GM12878 (cell line): Measurements from ENCODE around the gene NR2F1-AS1. TPM values are rescaled to one million over a fixed set of nuclear protein-coding genes. Genes with fewer than 3 reads are reported as not detected.

Experiments used
- ATF7 ChIP-seq: fragments of 450-650 bp; IDR thresholded peaks from 2 replicates; pipeline ENCODE4 v1.6.1; 2016; ENCODE audit warnings: low read depth, mild to moderate bottlenecking
- CBFB ChIP-seq: IDR thresholded peaks from 2 replicates; pipeline ENCODE4 v1.6.1; 2016; ENCODE audit warnings: antibody characterized with exemption, low read depth
- MEF2B ChIP-seq: fragments of 450-650 bp; IDR thresholded peaks from 2 replicates; pipeline ENCODE4 v1.6.1; 2018; ENCODE audit warnings: mild to moderate bottlenecking, moderate library complexity; ENCODE audit not compliant: partially characterized antibody, poor library complexity, severe bottlenecking
- MLLT1 ChIP-seq: fragments of 450-650 bp; IDR thresholded peaks from 2 replicates; pipeline ENCODE4 v1.6.1; 2016; ENCODE audit warnings: mild to moderate bottlenecking
- POLR2AphosphoS5 ChIP-seq: IDR thresholded peaks from 2 replicates; pipeline ENCODE4 v1.6.1; 2011; ENCODE audit warnings: mild to moderate bottlenecking, low read length, inconsistent platforms
- RB1 ChIP-seq: fragments of 450-650 bp; formaldehyde crosslinking; IDR thresholded peaks from 2 replicates; pipeline ENCODE4 v1.6.1; 2017; ENCODE audit warnings: mild to moderate bottlenecking, borderline replicate concordance
- RCOR1 ChIP-seq: conservative IDR thresholded peaks from 2 replicates; pipeline ENCODE4 v1.6.1; 2012; ENCODE audit warnings: low read depth, low read length, improper control_type of control experiment
- RELB ChIP-seq: fragments of 450-650 bp; IDR thresholded peaks from 2 replicates; pipeline ENCODE4 v1.6.1; 2017; ENCODE audit warnings: low read depth, mild to moderate bottlenecking, moderate library complexity
- polyA plus RNA-seq, 11 experiments: library from polyadenylated mRNA; depleted of rRNA in 4 of 11; unstranded in 6 of 11; stranded (reverse) in 5 of 11; fragments of >200 nt; fragmentation: Nextera tagmentation in 4 of 11; fragmentation: Illumina TruSeq in 1 of 11; extraction: Ambion mirVana in 4 of 11; extraction: Trizol in 1 of 11; gene quantifications; 1 replicate in 1 of 11; 2 replicates in 10 of 11; pipeline versions ENCODE4 v1.2.1 to v1.2.3, GENCODE V29; 2011 to 2016; ENCODE audit warnings: inconsistent platforms in 2 of 11, missing spikeins in 2 of 11, low read depth in 1 of 11
- total RNA-seq, 4 experiments: library from RNA; depleted of rRNA in 3 of 4; stranded (reverse); fragments of >200 nt in 3 of 4; fragmentation: Illumina TruSeq in 1 of 4; extraction: Trizol in 1 of 4; gene quantifications; 2 replicates each; pipeline versions ENCODE4 v1.2.1 to v1.2.3, GENCODE V29; 2013 to 2021
- TF ChIP-seq, protein P1 (sequence below): fragments of 450-650 bp; IDR thresholded peaks from 2 replicates; pipeline ENCODE4 v1.6.1; 2017; ENCODE audit warnings: mild to moderate bottlenecking

The NR2F1-AS1 gene
- total and polyA plus RNA-seq, 10 of the 15 experiments (the other 5 are each of a cell fraction or from before 2014, with no cell fraction given), result 0.11 to 0.85 (median 0.27) TPM

- TF ChIP-seq RELB (peak; percentile 70), RB1 (0 out of 2 replicates have a peak, but pooled peaks have one; percentile 43), MEF2B (no peak), RCOR1 (no peak), POLR2AphosphoS5 (no peak), CBFB (no peak), MLLT1 (peak; percentile 21; the same call in 1 of the 2 replicates), ATF7 (no peak)
- TF ChIP-seq, protein P1, sequence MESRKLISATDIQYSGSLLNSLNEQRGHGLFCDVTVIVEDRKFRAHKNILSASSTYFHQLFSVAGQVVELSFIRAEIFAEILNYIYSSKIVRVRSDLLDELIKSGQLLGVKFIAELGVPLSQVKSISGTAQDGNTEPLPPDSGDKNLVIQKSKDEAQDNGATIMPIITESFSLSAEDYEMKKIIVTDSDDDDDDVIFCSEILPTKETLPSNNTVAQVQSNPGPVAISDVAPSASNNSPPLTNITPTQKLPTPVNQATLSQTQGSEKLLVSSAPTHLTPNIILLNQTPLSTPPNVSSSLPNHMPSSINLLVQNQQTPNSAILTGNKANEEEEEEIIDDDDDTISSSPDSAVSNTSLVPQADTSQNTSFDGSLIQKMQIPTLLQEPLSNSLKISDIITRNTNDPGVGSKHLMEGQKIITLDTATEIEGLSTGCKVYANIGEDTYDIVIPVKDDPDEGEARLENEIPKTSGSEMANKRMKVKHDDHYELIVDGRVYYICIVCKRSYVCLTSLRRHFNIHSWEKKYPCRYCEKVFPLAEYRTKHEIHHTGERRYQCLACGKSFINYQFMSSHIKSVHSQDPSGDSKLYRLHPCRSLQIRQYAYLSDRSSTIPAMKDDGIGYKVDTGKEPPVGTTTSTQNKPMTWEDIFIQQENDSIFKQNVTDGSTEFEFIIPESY, result no peak
These were observed 39.7 kb upstream of the NR2F1-AS1 start (continued) for GRCh38 chr5:93620487-93621326.
